Right lobe of liver (tissue), 6 donors: Measurements from ENCODE around the gene JMJD4. TPM values are rescaled to one million over a fixed set of nuclear protein-coding genes. Genes with fewer than 3 reads are reported as not detected.

ENCODE experiments used
- ATAC-seq, 4 donors: fragments of 200-7000 bp; cut with Tn5 transposase; one replicate each; pipeline ENCODE4 v1.9.1; 2020; ENCODE audit warnings: mild to moderate bottlenecking in 4 of 4, moderate library complexity in 4 of 4
- DNase-seq, 3 donors: peaks; one replicate each; pipeline ENCODE4 v3.0.0-alpha.2; 2020
- H3K27ac ChIP-seq, 3 donors: fragments of 200-600 bp; one replicate each; pipeline ENCODE4 v1.8.0; 2022
- H3K27me3 ChIP-seq, 2 donors: fragments of 200-600 bp; one replicate each; pipeline ENCODE4 v1.8.0; 2022
- H3K36me3 ChIP-seq, 4 donors: fragments of 200-600 bp; sonication (generic) in 1 of 4; one replicate each; pipeline versions ENCODE4 v1.5.1 to v1.8.0; 2017 to 2022; ENCODE audit warnings: control low read depth in 1 of 4
- H3K4me1 ChIP-seq, 4 donors: fragments of 200-600 bp; sonication (generic) in 1 of 4; one replicate each; pipeline versions ENCODE4 v1.5.1 to v1.8.0; 2017 to 2022; ENCODE audit warnings: control low read depth in 1 of 4
- H3K4me3 ChIP-seq, 3 donors: fragments of 200-600 bp; one replicate each; pipeline ENCODE4 v1.8.0; 2022
- H3K9me3 ChIP-seq, 4 donors: fragments of 200-600 bp; sonication (generic) in 1 of 4; one replicate each; pipeline versions ENCODE4 v1.5.1 to v1.8.0; 2017 to 2022; ENCODE audit warnings: control low read depth in 1 of 4
- CTCF ChIP-seq, 4 donors: fragments of 200-600 bp in 3 of 4; fragments of 450-650 bp in 1 of 4; IDR thresholded peaks; one replicate each; pipeline versions ENCODE4 v1.5.1 to v1.8.0; 2016 to 2022; ENCODE audit warnings: antibody characterized with exemption in 4 of 4, mild to moderate bottlenecking in 2 of 4
- POLR2A ChIP-seq: fragments of 450-650 bp; IDR thresholded peaks from one replicate; pipeline ENCODE4 v1.6.1; 2017; ENCODE audit warnings: antibody characterized with exemption, mild to moderate bottlenecking
- WGBS: methylation state at CpG from one replicate; pipeline ENCODE4 v1.1.6; 2018; ENCODE audit warnings: low coverage, low lambda C conversion rate; ENCODE audit not compliant: insufficient coverage; ENCODE audit errors: missing lambda C conversion rate; 5-methylcytosine and 5-hydroxymethylcytosine counted together
- intact Hi-C, 2 donors: fragments of 100-400 bp; cut with DNase I; formaldehyde crosslinking; loops; one replicate each; pipeline versions ENCODE4 v1.11.2 to v1.14.1; 2022
- long read RNA-seq: library from polyadenylated mRNA; unstranded; transcript quantifications from one replicate; pipeline ENCODE4 v2.0.0, GENCODE V29; 2019
- total RNA-seq, 6 experiments: library from RNA; depleted of rRNA in 2 of 6; stranded (reverse); fragments of >200 nt in 2 of 6; fragmentation: NEBNext Ultra II Directional in 3 of 6; extraction: Animal tissue kit (Norgen Biotek cat#: 25700) in 3 of 6; gene quantifications; one replicate each; pipeline versions ENCODE4 v1.1.0 to v1.2.4, GENCODE V29; 2016 to 2023
- donor health status: DM: no; HTN: yes; CAD: no.
- donor health status: DM: no; HTN: no; CAD: no.
- donor health status: DM: no; HTN: no; CAD: no.
- donor health status: DM: no; HTN: yes; CAD: no.
- donor health status: DM: no; HTN: yes; CAD: no.

The JMJD4 gene
- 10 to 100 TPM in 2 of 6 experiments, 1 to 10 TPM in 4; 7.2 to 17.7 (median 9.5) TPM for total RNA-seq
- long read RNA-seq, partial matches to known transcripts, result 0 of 2 reads
- long read RNA-seq, other reads (novel, unspliced or antisense), result 0 of 2 reads

GRCh38 chr1:227734856-227735538 is at the start of gene JMJD4, which contains the start of gene SNAP47:
TSS of gene JMJD4 (minus strand) at chr1:227735302. CDS start at chr1:227735273, 29 bp downstream.
TSS of gene SNAP47 (plus strand) at chr1:227735435. CDS start at chr1:227747737, 12,302 bp downstream.
- ATAC-seq, result peak; percentile 87 to 92 (median 90)
- Histone ChIP-seq H3K4me3 (peak within 1 kb of the TSS; percentile 76 to 98 (median 96)), H3K27ac (peak within 1 kb of the TSS; percentile 72 to 82 (median 73)), H3K36me3 (peaks cover 0 to 13% (median 5%) of the 10 kb centered on the region in 4 donors), H3K4me1 (peaks cover 0 to 30% (median 13%) of the 10 kb centered on the region in 4 donors), H3K9me3 (no peaks in the 10 kb centered on the region), H3K27me3 (no peaks in the 10 kb centered on the region)
- WGBS, result 0% methylated on average over 21 of the region's 83 CpGs
- peak; percentile 85 for TF ChIP-seq POLR2A
- no peak for TF ChIP-seq CTCF (IDR thresholded peaks at IDR 0.05)
- peak; percentile 92 to 94 (median 93) for DNase-seq
- intact Hi-C loops, result loop anchor here in 1 of 2 donors (5.0 kb wide), 1 partner anchor 173 kb away; the partner anchor contains the start of gene ZNF678

- TF ChIP-seq CTCF (IDR thresholded peaks at IDR 0.05), result no peak
- TF ChIP-seq POLR2A, result no peak
- no peaks in the 10 kb centered on the region for H3K27me3 ChIP-seq
- H3K4me3 ChIP-seq, result no peak overlapping the region
- DNase-seq, result peak in 2 of 3 donors; percentile 5 to 28
- H3K27ac ChIP-seq, result no peak overlapping the region
- intact Hi-C loops, result no loop called here
- 83% methylated on average over 1 of the region's 4 CpGs for WGBS
- no peaks in the 10 kb centered on the region for H3K9me3 ChIP-seq
- ATAC-seq, result no peak
- H3K36me3 ChIP-seq, result no peaks in the 10 kb centered on the region
- peaks cover 0 to 10% (median 2%) of the 10 kb centered on the region in 4 donors for H3K4me1 ChIP-seq
Observed at GRCh38 chr1:227782226-227782625, 47.1 kb upstream of the JMJD4 start.

- DNase-seq (peak in 1 of 3 donors; percentile 41), ATAC-seq (peak in 1 of 4 donors; percentile 28)
- intact Hi-C loops, result no loop called here
- WGBS, result 100% methylated on average over 1 of the region's 15 CpGs
- Histone ChIP-seq H3K27me3 (no peaks in the 10 kb centered on the region), H3K4me3 (no peak overlapping the region), H3K9me3 (no peaks in the 10 kb centered on the region), H3K27ac (no peak overlapping the region), H3K36me3 (no peaks in the 10 kb centered on the region), H3K4me1 (peaks cover 0 to 2% (median 0%) of the 10 kb centered on the region in 4 donors)
- TF ChIP-seq CTCF (IDR thresholded peaks at IDR 0.05) (no peak), POLR2A (no peak)
Observed at GRCh38 chr1:227781314-227781930, 46.3 kb upstream of the JMJD4 start.

GRCh38 chr1:227780101-227781044 is 45.3 kb upstream of the JMJD4 start:
- peak in 2 of 3 donors; percentile 36 to 37 for DNase-seq
- no peaks in the 10 kb centered on the region for H3K27me3 ChIP-seq
- no peaks in the 10 kb centered on the region for H3K4me1 ChIP-seq
- no peak overlapping the region for H3K27ac ChIP-seq
- no peak for TF ChIP-seq POLR2A
- TF ChIP-seq CTCF (IDR thresholded peaks at IDR 0.05), result no peak
- intact Hi-C loops, result no loop called here
- no peaks in the 10 kb centered on the region for H3K9me3 ChIP-seq
- H3K36me3 ChIP-seq, result peaks cover 0 to 5% (median 0%) of the 10 kb centered on the region in 4 donors
- 86% methylated on average over 4 of the region's 23 CpGs for WGBS
- H3K4me3 ChIP-seq, result no peak overlapping the region
- ATAC-seq, result peak in 2 of 4 donors; percentile 9 to 16
